CD4-positive, alpha-beta T cell treated with Interleukin-4 for 1 hour (primary cell): Measurements from ENCODE around the gene RNF121.
A peak's percentile ranks its signal among the peaks of the same experiment; 100 is the strongest.

Experiments used
- DNase-seq, 2 donors: peaks; one replicate each; pipeline ENCODE4 v3.0.0-alpha.2; 2020 to 2022

The RNF121 gene

DNA sequence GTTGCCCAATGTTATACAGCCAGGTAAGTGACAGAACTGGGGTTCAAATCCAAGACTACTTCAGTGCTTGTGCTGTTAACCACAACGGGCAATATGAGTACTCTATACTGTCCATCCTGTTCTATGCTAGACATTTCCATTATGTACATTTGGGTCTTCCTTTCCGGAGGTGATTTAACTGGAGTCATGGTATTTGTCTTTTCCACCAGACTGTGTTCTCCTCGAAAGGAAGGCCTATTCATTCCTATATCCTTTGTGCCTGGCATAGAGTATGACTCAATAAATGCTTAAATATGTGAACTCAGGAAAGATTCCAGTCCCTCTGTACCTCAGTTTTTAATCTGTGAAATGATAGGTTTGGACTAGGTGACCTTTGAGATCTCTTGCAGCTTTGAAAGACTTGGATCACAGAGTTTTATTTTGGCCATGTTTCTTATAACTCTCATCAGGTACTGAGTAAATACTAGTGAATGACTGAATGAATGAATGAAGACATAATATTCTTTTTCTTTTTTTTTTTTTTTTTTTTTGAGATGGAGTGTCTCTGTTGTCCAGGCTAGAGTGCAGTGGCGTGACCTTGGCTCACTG is 6.6 kb downstream of the RNF121 start:
- DNase-seq = no peak

DNA sequence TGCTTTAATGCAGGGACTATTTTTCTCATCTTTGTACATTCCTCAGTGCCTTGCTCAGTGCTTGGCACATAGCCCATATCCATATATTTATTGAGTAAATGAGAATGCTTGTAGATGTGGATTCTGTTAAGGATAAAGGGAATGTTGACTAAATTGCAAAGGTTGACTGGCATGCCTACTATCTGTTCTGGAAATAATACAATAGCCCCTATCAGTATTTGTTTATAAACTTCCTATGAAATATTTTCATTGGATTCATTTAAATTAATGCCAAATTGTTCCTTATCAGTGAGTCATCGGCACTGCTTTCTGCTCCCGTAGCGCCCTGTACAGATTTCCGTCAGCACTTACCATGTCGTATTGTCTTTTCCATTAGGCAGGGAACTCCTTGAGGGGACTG is 8.0 kb downstream of the RNF121 start:
- no peak for DNase-seq

DNA sequence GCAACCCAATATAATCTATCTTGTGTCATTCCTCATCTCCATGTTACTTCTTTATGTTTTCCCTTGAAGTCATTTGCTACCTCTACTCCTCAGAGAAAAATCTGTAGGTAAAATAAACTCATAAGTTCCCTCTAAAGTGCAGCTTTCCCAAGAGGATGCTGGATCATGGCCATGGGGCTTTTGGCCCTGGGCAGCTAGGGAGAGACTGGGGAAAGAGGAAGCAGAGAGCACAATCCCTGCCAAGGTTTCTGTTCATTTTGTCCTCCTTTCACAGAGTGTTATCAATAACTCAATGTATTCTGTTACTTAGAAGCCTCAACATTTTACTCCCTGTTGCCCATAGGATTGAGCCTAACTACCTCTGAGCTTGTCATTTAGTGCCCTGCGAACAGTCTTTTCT is 9.0 kb downstream of the RNF121 start:
- no peak for DNase-seq

DNA sequence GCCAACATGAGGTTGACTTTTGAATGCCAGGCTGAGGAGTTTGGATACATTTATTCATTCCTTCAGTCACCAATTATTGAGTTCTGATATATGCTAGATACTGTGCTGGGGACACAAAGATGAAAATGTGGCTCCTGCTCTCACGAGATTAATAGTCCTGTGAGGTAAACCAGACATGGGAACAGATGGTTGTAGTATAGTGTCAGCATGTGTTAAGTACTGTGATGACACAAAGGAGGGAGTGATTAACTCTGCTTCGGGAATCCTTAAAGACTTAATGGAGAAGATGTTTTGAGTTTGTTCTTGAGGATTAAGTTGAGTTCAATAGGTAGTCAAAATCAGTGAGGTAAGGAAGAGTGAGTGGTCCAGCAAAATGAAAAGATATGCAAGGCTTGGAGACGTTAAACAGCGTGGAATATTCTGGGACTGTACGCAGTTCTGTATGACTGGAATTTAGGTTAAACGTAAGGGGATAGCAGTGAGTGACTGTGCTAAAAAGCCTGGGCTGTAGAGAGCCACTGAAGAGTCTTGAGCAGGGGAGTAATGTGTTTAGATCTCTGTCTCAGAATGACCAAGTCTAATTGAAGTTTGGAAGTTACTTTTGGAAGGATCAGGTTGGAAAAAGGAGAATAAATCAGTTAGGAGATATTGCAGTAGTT is 11.8 kb downstream of the RNF121 start:
- DNase-seq = no peak

DNA sequence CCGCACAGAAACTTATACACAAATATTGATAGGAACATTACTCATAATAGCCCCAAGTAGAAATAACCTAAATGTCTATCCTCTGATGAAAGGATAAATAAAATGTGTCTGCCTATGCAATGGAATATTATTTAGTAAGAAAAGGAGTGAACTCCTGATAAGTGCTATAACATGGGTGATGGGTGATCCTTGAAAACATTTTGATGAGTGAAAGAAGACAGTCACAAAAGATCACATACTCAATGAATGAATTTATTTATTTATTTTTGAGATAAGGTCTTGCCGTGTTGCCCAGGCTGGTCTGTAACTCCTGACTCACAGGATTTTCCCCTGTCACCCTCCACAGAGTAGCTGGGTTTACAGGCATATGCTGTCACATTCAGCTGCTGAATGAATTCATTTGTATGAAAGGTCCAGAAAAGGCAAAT is 17.3 kb downstream of the RNF121 start:
- DNase-seq = no peak

DNA sequence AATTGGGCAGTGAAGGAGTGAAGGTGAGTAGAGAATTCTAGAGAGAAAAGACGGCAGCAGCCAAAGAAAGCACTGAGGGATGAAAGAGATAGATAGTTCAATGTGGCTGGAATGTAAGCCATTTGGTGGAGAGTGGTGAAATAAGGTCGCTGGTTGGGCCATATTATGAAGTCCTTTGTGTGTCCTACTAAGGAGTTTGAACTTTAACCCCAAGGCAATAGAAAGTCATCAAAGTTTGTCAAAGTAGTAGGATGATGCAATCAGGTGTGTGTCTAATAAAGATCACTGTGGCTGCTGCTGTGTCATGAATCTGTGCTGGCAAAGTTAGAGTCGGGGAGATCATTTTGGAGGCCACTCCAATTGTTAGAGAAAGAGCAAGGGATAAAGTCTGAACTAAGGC is 18.7 kb downstream of the RNF121 start:
- DNase-seq = no peak

DNA sequence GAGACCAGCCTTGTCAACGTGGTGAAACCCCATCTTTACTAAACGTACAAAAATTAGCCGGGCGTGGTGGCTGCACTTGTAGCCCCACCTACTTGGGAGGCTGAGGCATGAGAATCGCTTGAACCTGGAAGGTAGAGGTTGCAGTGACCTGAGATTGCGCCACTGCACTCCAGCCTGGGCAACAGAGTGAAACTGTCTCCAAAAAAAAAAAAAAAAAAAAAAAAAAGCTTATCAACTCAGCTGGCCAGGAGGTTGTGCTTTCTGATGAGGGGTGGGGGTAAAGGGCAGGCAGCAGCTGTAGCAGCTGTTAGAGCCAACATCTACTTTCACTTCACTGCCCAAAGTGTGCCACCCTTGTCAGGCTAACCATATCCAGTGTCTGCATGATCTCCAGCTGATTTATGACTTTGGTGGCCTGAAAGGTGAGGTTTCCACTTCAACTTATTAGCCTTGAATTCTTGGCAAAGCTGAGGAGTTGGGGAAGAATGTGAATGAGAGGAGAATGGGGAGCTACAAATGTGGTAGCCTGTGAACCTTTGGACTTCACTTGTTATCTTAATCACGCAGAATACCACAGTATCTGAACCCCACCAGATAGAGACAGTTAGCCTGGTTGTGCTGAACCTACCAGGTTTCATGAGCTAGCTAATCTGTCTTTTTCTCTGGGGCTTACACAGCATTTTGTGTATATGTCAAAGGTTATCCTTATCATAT is 19.6 kb downstream of the RNF121 start:
- no peak for DNase-seq

DNA sequence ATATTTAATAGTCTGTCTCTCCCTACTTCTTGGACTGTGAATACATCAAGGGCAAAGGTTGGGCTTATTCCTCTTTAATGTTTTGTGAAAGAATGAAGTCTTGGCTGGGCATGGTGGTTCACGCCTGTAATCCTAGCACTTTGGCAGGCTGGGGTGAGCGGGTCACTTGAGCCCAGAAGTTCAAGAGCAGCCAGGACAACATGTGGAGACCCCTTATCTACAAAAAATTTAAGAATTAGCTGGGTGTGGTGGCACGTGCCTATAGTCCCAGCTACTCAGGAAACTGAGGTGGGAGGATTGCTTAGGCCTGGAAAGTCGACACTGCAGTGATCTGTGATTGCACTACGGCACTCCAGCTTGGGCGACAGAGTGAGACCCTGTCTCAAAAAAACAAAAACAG is 20.2 kb downstream of the RNF121 start:
- no peak for DNase-seq

DNA sequence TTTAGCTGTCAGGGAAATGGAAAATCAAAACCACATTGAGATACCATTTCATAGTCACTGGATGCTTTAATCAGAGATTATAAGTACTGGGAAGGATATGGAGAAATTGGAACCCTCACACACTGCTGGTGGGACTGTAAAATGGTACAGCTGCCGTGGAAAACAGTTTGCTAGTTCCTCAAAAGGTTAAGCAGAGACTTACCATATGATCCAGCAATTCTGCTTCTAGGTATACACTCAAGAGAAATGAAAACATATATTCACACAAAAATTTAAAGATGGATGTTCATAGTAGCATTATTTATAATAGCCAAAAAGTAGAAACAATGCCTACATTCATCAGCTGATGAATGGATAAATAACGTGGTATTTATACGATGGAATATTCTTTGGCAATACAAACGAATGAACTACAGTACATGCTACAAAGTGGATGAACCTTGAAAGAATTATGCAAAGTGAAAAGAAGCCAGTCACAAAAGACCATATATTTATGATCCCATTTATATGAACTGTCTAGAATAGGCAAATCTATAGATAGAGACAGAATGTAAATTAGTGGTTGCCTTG is 23.0 kb downstream of the RNF121 start:
- DNase-seq = no peak

DNA sequence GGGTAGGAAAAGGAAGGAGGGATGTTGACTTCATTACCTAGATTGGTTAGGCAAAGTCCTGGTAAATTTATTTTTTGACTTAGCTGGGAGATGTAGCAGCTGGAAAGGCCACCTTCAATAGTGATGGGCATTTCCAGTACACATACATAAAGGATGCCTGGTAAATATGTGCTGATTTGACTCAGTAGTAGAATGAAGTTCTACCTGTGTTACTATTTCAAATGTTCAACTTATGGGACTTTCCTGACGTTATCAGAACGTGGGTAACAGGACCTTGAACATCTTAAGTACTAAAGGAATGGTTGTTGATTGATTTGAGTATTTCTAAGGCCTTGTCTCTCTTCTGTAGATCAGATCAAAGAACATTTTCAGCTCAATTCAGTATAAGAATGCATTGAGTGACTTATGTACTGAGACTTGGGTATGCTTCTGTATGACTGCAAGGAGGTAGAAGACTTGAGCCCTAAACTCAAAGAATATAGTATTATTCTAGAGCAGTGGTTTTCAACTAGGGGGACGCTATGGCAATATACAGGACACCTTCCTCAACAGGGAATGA is 27.1 kb downstream of the RNF121 start:
- DNase-seq = no peak

DNA sequence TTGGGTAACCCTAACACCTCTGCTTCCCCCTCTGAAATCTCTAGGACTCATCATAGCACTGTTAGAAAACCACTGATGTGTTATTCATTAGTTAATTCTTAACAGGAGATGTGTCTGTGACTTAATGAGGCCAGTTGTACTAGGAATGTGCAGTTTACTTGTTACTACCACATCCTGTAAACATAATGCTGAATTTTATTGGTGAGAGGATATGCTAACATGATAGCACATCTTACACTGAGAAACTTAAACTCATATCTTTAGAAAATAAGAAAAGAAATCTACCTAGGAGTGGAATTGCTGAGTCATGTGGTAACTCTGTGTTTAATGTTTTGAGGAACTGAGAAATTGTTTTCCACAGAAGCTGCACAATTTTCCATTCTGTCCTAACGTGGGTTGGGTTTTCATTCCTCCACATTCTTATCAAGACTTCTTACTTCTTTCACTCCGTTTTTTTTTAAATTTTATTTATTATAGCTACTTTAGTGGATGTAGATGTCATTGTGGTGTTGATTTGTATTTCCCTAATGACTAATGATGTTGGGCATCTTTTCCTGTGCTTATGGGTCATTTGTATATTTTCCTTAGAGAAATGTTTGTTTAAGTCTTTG is 33.7 kb downstream of the RNF121 start:
- DNase-seq = no peak

DNA sequence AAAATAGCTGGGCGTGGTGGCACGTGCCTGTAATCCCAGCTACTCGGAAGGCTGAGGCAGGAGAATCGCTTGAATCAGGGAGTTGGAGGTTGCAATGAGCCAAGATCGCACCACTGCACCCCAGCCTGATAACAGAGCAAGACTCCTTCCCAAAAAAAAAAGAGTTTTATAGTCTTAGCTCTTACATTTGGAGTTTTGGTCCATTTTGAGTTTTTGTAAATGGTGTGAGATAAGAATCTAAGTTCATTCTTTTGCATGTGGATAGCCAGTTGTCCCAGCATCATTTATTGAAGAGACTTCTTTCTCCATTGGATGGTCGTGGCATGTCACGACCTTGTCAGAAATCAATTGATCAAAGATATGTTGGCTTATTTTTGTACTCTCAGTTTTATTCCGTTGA is 34.6 kb downstream of the RNF121 start:
- DNase-seq = no peak

DNA sequence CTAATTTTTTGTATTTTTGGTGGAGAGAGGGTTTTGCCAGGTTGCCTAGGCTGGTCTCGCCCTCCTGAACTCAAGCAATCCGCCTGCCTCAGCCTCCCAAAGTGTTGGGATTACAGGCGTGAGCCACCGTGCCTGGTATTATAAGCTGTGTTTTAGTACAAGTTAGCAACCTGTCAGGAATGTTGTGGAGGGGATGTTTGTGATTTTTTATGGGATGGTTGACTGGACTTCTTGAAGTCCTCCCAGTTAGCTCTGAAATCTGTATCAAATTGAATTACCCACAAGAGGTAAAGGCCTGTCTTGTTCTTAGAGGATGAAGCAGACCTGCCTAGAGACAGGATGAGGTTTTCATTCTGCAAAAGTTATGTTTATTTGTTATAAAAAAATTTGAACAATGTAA is 35.8 kb downstream of the RNF121 start:
- DNase-seq = no peak

DNA sequence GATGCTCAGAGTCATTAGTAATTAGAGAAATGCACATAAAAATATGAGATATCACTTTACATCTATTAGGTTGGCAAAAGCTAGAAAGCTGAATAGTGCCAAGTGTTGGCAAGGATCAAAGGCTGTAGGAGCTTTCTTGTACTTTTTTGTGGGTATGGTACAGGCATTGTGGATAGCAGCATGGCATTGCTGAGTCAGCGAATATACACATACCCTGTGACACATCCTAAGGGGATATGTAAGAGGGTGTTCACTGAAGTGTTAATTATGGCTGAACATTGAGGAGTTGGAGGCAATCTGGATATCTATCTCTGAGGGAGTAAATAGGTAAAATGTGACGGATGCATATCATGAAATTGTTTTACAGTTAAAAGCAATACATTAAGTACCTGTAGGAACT is 42.8 kb downstream of the RNF121 start:
- no peak for DNase-seq

DNA sequence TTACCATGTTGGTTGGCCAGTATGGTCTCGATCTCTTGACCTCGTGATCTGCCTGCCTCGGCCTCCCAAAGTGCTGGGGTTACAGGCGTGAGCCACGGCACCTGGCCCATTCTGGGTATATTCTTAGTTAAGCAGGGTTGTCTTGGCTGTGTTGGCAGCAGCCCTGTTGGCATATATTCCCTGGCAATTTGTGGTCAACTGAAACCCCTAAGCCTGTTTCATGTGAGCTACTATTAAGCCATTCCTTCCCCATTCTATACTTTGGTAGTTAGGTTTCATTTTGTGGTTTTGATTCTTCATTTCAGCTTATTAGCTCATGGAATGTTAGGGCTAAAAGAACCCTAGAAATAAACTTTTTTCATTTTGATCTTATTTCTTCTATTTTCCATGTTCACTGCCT is 47.7 kb downstream of the RNF121 start:
- no peak for DNase-seq

DNA sequence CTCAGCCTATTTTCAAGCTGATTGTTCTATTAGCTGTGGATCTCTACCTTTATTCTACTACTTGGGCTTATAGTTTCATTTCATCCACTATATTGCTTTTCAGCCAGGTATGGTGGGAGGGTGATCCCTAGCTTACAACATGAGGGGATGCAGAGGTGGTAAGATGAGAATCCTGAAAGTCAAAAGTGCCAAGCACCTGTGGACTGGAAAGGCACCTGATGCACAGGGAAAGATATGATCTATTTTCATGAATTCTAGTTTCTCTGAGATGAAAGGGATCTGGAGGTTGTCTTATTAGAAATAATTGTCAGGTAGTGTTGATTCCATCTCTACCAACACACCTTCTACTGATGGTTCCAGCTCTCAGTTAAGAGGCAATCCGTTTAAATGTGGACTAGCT is 48.2 kb downstream of the RNF121 start:
- no peak for DNase-seq

DNA sequence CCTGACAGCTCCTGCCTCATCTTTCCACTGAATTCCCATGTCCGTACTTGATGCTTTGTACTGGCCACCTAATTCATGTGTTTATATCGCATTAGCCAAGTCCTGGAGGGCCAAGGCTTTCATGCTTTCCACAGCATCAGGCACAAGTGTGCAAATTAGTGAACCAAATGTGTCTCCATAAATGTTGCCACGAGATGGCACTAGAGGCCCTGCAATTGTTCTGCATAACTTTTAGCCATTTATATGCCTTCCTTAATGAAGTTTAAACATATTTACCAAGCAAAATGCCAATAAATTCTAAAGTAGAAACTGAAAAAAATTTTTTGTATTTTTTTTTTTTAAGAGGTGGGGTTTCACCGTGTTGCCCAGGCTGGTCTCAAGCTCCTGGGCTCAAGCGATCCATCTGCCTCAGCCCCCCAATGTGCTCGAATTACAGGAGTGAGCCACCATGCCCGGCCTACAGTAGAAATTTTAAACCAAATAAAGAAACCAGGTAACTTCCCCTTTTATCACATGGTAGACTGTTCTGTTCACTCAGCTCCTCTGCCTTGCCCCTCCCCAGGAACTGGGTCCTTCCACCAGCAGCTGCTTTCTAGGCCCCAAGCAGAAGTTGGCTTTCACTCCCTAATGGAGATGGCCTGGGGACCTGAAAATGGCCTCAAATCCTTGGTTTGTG is 49.0 kb downstream of the RNF121 start:
- peak; percentile 61 to 63 for DNase-seq

DNA sequence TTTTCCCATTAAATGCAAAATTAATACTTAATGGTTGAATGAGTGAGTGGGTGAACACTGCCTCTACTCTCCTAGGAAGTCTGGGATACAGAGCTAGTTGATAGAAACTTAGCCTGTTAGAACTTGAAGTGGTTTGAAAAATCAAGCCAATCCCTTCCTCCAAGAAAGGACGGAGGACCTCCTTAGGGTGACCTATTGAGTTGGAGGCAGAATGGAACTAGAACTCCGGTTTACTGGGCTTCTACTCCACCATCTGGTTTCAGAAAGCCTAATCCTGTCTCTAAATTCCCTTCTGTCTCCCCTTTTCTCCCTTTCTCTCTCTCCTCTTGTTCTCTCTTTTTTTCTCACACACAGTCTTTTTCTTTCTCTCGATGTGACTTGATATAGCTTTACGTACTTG is 50.2 kb downstream of the RNF121 start:
- no peak for DNase-seq

DNA sequence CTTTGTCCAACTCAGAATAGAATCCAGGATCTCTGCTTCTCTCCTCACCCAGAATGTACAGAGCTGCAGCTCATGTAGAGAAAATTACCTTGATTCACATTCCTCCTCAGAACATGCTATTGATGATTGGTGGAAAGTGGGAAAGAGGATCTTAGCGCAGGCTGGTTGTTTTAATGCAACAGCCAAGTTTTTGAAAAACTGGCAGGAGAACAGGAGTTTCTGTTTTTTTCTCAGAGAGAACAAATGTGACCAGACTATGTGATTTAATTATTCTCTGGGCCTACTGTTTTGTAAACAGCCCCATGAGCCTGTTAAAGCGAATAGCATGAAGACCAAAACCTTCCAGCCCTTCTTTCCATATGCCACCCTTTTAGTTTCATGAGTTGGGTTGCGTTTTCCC is 50.8 kb downstream of the RNF121 start:
- DNase-seq = no peak

DNA sequence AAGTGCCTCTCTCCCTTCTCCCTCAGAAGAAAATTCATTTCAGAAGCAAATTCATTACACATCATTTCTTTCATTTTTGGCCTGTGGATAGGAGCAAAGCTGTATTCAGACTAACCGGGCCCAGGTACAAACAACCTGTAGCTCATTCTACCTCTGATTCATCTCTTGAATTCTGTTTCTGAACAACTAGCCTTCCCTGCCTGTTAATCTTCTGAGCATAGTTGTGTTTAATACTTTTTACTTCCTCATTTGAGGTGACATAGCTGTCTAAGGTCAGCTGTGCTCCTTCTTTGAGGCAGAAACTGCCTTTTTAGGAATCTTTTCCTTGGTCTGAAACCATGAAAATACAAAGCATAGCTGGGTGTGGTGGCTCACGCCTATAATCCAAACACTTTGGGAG is 57.3 kb downstream of the RNF121 start:
- no peak for DNase-seq

DNA sequence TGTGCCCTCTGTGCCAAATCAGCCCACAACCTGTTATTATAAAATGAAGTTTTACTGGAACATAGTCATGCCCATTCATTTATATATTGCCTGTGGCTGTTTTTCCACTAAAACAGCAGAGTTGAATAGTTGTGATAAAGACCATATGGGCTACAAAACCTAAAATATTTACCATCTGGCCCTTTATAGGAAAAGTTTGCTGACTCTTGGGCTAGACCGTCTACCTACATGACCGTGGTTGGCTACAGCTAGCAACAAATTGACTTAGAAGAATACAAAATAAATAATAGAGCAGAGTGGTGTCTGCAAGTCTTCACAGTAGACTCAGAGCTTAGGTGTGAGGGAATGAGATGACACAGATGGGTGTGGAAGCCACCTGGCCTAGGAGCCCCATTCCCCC is 58.7 kb downstream of the RNF121 start:
- DNase-seq = no peak

DNA sequence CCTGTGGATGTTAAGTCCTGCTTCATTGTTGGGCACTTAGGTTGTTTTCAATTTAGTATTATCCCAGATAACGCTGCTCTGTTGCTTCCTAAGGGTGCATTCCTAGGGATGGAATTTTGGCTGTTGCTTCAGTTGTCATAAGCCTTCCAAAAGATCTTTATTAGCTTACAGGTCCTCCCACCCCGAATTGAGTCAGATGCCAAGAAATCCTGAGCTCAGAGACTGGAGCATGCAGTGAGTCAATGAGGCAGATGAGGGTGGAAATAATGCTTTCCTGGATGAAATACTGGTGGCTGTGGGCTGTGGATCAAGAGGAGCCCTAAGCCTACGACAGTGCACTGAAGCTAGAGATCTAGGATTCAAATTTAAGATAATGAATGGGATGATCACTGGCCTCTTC is 59.2 kb downstream of the RNF121 start:
- no peak for DNase-seq

DNA sequence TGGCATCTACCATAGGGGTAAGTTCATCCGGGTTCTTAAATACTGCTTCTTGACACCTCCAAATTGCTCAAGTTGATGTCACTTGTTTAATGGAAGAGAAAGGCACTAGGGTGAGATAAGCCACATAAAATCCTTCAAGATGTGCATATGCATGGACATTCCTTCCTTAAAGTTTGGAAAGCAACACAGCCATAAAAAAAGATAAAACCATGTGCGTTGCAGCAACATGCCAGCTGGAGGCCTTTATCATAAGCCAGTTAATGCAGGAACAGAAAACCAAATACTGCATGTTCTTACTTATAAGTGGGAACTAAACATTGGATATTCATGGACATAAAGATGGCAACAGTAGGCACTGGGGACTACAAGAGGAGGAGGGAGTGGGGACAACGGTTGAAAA is 61.9 kb downstream of the RNF121 start:
- no peak for DNase-seq
